HG02798 (cell line): ENCODE data around the gene OXSR1.
"Not testable (repeated sequence)": the region's sequence is repeated elsewhere in the genome, so short reads cannot be mapped to it uniquely, and the experiment has no call there.

Source experiments
- ATAC-seq: cut with Tn5 transposase; IDR thresholded peaks from one replicate; pipeline ENCODE4 v1.9.1; 2021; ENCODE audit warnings: mild to moderate bottlenecking; ENCODE audit not compliant: unreplicated experiment, poor library complexity

Gene OXSR1

GRCh38 chr3:38163841-38164642 is 1.3 kb upstream of the OXSR1 start:
- no peak for ATAC-seq

GRCh38 chr3:38164643-38164951 is 740 bp upstream of the OXSR1 start:
- peak; percentile 14 for ATAC-seq

- no peak for ATAC-seq
These were observed 518 bp downstream of the OXSR1 start for GRCh38 chr3:38165722-38166387.

GRCh38 chr3:38167591-38167990 is 2.3 kb downstream of the OXSR1 start:
- no peak for ATAC-seq

- no peak for ATAC-seq
These were observed 3.1 kb downstream of the OXSR1 start for GRCh38 chr3:38168151-38169026.

- no peak for ATAC-seq
These were observed 3.6 kb downstream of the OXSR1 start for GRCh38 chr3:38169027-38169317.

- ATAC-seq = no peak
These were observed 5.4 kb downstream of the OXSR1 start for GRCh38 chr3:38170722-38171121.

GRCh38 chr3:38171622-38172021 is 6.3 kb downstream of the OXSR1 start:
- ATAC-seq = no peak

GRCh38 chr3:38173834-38174418 is 8.6 kb downstream of the OXSR1 start:
- ATAC-seq = peak; percentile 64

GRCh38 chr3:38177181-38177580 is 11.8 kb downstream of the OXSR1 start:
- ATAC-seq = no peak

GRCh38 chr3:38186781-38187180 is 21.4 kb downstream of the OXSR1 start:
- ATAC-seq = no peak

- no peak for ATAC-seq
These were observed 25.1 kb downstream of the OXSR1 start for GRCh38 chr3:38190481-38190881.

GRCh38 chr3:38202931-38203330 is 37.6 kb downstream of the OXSR1 start:
- ATAC-seq = not testable (repeated sequence)

- no peak for ATAC-seq
These were observed 38.4 kb downstream of the OXSR1 start for GRCh38 chr3:38203690-38204089.

GRCh38 chr3:38204599-38205471 is 39.5 kb downstream of the OXSR1 start:
- no peak for ATAC-seq

- no peak for ATAC-seq
These were observed 40.1 kb downstream of the OXSR1 start for GRCh38 chr3:38205472-38205805.

GRCh38 chr3:38207254-38208003 is 42.1 kb downstream of the OXSR1 start:
- no peak for ATAC-seq

- ATAC-seq = peak; percentile 93
These were observed 44.9 kb downstream of the OXSR1 start for GRCh38 chr3:38210141-38210757.

- ATAC-seq = no peak
These were observed 46.8 kb downstream of the OXSR1 start for GRCh38 chr3:38212141-38212540.
